Measurements from ENCODE around the gene CAMSAP2. TPM values are rescaled to one million over a fixed set of nuclear protein-coding genes. Genes with fewer than 3 reads are reported as not detected.

The CAMSAP2 gene, protein sequence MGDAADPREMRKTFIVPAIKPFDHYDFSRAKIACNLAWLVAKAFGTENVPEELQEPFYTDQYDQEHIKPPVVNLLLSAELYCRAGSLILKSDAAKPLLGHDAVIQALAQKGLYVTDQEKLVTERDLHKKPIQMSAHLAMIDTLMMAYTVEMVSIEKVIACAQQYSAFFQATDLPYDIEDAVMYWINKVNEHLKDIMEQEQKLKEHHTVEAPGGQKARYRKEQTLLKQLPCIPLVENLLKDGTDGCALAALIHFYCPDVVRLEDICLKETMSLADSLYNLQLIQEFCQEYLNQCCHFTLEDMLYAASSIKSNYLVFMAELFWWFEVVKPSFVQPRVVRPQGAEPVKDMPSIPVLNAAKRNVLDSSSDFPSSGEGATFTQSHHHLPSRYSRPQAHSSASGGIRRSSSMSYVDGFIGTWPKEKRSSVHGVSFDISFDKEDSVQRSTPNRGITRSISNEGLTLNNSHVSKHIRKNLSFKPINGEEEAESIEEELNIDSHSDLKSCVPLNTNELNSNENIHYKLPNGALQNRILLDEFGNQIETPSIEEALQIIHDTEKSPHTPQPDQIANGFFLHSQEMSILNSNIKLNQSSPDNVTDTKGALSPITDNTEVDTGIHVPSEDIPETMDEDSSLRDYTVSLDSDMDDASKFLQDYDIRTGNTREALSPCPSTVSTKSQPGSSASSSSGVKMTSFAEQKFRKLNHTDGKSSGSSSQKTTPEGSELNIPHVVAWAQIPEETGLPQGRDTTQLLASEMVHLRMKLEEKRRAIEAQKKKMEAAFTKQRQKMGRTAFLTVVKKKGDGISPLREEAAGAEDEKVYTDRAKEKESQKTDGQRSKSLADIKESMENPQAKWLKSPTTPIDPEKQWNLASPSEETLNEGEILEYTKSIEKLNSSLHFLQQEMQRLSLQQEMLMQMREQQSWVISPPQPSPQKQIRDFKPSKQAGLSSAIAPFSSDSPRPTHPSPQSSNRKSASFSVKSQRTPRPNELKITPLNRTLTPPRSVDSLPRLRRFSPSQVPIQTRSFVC (N-terminal part only)
- total RNA-seq = 27.9 and 30.4 TPM in 2 replicates
- long read RNA-seq, partial matches to known transcripts = 10 of 10 reads
- long read RNA-seq, other reads (novel, unspliced or antisense) = 0 of 10 reads

DNA sequence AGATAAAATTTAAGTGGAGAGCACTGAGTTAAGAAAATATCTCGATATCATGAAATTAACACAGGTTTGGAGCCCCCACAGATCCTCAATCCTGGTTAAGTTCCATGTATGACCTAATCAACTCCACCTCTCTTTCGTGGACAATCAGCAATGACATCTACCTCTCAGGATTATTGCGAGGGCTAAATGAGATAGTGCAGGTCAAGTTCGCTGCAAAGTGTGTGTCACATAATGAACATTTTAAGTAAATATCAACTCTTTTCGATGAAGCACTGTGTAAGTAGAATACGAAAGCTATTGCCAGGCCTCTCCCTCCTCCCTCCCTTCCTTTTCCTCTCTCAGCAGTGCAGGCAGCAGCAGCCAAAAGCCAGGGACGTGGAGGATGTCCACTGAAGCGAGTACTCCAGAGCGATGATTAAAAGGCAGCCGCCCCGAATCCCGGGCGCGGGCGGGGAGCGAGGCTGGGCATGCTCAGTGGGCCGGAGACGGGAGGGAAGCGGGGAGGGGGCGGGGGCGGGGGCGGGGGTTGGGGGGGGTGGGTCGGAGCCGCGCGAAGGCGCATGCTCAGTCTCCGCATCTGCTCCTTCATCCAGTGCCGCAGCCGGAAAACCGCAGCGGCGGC is at the start of gene CAMSAP2:
CAMSAP2 (plus strand) TSS at position 567 of the 622 bp plus-strand sequence. CDS start 935 bp downstream, outside the sequence.
- TF ChIP-seq, protein P1, sequence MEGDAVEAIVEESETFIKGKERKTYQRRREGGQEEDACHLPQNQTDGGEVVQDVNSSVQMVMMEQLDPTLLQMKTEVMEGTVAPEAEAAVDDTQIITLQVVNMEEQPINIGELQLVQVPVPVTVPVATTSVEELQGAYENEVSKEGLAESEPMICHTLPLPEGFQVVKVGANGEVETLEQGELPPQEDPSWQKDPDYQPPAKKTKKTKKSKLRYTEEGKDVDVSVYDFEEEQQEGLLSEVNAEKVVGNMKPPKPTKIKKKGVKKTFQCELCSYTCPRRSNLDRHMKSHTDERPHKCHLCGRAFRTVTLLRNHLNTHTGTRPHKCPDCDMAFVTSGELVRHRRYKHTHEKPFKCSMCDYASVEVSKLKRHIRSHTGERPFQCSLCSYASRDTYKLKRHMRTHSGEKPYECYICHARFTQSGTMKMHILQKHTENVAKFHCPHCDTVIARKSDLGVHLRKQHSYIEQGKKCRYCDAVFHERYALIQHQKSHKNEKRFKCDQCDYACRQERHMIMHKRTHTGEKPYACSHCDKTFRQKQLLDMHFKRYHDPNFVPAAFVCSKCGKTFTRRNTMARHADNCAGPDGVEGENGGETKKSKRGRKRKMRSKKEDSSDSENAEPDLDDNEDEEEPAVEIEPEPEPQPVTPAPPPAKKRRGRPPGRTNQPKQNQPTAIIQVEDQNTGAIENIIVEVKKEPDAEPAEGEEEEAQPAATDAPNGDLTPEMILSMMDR (IDR thresholded peaks at IDR 0.05; ENCODE audit: unreplicated experiment) = no peak
- H3K9me3 Mint-ChIP-seq (ENCODE audit: low read depth) = no peaks in the 10 kb centered on the region
- H3K4me1 Mint-ChIP-seq (ENCODE audit: low read depth) = peaks cover 24% of the 10 kb centered on the region
- DNase-seq (ENCODE audit: low spot score, unreplicated experiment) = peak; percentile 74
- H3K36me3 Mint-ChIP-seq (ENCODE audit: insufficient read depth) = peaks cover 2% of the 10 kb centered on the region
- H3K4me3 Mint-ChIP-seq (ENCODE audit: low read depth) = peak within 1 kb of the TSS; percentile 97
- H3K27me3 Mint-ChIP-seq = peaks cover 12% of the 10 kb centered on the region
- peak within 1 kb of the TSS; percentile 99 for H3K27ac Mint-ChIP-seq

DNA sequence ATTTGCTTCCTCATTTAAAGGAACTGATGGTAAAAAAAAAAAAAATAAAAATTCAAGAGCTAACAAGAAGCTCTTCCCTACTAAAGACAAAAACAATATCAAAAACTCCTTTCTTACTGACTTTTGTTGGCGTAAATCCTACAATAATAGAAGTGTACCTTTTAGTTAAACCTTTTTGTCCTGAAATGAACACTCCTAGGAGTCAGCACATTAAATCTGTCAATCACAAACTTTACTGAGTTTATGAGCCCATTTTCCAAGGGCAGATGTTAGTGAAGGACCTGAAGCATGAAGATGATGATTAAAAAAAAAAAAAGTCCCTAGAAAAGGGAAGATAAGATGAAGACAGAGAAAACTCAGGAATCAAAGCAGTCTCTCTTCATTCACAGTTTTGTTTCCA is 46.4 kb upstream of the CAMSAP2 start:
- TF ChIP-seq, protein P1 (IDR thresholded peaks at IDR 0.05; ENCODE audit: unreplicated experiment) = no peak
- DNase-seq (ENCODE audit: low spot score, unreplicated experiment) = no peak
- Mint-ChIP-seq H3K9me3 (ENCODE audit: low read depth) (no peaks in the 10 kb centered on the region), H3K27ac (no peak overlapping the region), H3K36me3 (ENCODE audit: insufficient read depth) (no peaks in the 10 kb centered on the region), H3K4me1 (ENCODE audit: low read depth) (no peaks in the 10 kb centered on the region), H3K4me3 (ENCODE audit: low read depth) (no peak overlapping the region), H3K27me3 (no peaks in the 10 kb centered on the region)

DNA sequence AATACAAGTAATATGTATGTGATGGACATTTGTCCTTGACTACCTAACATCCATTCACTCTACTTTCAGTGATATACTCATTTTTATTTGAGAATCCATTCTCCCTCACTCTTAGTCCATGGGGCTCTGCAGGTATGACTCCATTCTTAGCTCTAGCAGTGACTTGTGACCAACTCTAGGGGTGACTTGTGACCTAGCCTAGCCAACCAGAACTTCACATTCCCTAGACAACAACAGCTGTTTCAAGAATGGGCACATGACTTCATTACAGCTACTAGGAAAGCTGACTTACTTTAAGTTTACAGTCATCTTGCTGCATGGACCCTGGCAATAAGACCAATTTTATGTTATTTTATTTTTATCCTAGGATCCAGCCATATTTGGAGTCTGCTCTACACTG is 45.4 kb upstream of the CAMSAP2 start:
- Mint-ChIP-seq H3K4me1 (ENCODE audit: low read depth) (no peaks in the 10 kb centered on the region), H3K27me3 (no peaks in the 10 kb centered on the region), H3K27ac (no peak overlapping the region), H3K4me3 (ENCODE audit: low read depth) (no peak overlapping the region), H3K36me3 (ENCODE audit: insufficient read depth) (no peaks in the 10 kb centered on the region), H3K9me3 (ENCODE audit: low read depth) (peaks cover 2% of the 10 kb centered on the region)
- no peak for DNase-seq (ENCODE audit: low spot score, unreplicated experiment)
- TF ChIP-seq, protein P1 (IDR thresholded peaks at IDR 0.05; ENCODE audit: unreplicated experiment) = no peak

GRCh38 chr1:200694738-200695137 is 44.0 kb upstream of the CAMSAP2 start:
- peaks cover 4% of the 10 kb centered on the region for H3K9me3 Mint-ChIP-seq (ENCODE audit: low read depth)
- no peak overlapping the region for H3K27ac Mint-ChIP-seq
- H3K4me3 Mint-ChIP-seq (ENCODE audit: low read depth) = no peak overlapping the region
- TF ChIP-seq, protein P1 (IDR thresholded peaks at IDR 0.05; ENCODE audit: unreplicated experiment) = no peak
- no peaks in the 10 kb centered on the region for H3K36me3 Mint-ChIP-seq (ENCODE audit: insufficient read depth)
- H3K4me1 Mint-ChIP-seq (ENCODE audit: low read depth) = no peaks in the 10 kb centered on the region
- no peaks in the 10 kb centered on the region for H3K27me3 Mint-ChIP-seq
- DNase-seq (ENCODE audit: low spot score, unreplicated experiment) = no peak
